ENCODE results near the gene KCNK10. TPM values are rescaled to one million over a fixed set of nuclear protein-coding genes. Genes with fewer than 3 reads are reported as not detected.

The KCNK10 gene, protein sequence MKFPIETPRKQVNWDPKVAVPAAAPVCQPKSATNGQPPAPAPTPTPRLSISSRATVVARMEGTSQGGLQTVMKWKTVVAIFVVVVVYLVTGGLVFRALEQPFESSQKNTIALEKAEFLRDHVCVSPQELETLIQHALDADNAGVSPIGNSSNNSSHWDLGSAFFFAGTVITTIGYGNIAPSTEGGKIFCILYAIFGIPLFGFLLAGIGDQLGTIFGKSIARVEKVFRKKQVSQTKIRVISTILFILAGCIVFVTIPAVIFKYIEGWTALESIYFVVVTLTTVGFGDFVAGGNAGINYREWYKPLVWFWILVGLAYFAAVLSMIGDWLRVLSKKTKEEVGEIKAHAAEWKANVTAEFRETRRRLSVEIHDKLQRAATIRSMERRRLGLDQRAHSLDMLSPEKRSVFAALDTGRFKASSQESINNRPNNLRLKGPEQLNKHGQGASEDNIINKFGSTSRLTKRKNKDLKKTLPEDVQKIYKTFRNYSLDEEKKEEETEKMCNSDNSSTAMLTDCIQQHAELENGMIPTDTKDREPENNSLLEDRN
- total RNA-seq = not detected

DNA sequence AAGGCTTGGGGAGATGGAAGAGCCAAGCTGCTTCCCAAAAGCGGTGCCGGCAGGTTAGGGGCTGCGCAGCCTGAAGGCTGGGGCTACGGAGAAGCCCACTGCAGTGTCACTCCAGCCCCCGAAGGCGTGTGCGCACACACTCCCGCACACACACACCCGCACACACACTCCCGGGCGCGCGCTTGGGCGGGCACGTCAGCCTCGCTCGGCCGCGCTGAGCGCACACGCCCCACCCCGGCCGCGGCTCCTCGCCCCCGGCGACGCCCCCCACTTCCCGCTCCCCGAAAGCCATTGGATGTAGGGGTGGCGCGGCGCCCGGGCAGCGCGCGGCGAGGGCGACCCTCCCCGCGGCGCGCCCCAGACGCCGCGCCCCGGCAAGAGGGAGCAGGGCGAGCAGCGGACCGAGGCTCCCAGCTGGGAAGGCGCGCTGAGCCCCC is at the start of gene KCNK10:
Gene KCNK10 (minus strand): TSS at position 184 of the 437 bp plus-strand sequence. CDS start 471 bp downstream, outside the sequence.
- no peaks in the 10 kb centered on the region for H3K9me3 Mint-ChIP-seq
- H3K27me3 Mint-ChIP-seq = peaks cover 46% of the 10 kb centered on the region
- H3K27ac Mint-ChIP-seq = no peak within 1 kb of the TSS
- H3K4me3 Mint-ChIP-seq = peak within 1 kb of the TSS; percentile 63
- H3K36me3 Mint-ChIP-seq = no peaks in the 10 kb centered on the region
- DNase-seq = peak; percentile 5
- peaks cover 10% of the 10 kb centered on the region for H3K4me1 Mint-ChIP-seq

DNA sequence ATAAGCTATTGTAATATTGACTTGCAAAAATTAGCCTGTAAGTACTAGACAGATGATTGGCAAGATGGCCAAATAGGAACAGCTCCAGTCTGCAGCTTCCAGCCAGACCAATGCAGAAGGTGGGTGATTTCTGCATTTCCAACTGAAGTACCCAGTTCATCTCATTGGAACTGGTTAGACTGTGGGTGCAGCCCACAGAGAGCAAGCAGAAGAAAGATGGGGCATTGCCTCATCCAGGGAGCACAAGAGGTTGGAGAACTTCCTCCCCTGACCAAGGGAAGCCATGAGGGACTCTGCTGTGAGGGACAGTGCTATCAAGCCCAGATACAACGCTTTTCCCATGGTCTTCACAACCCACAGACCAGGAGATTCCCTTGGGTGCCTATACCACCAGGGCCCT is 46.4 kb upstream of the KCNK10 start:
- peaks cover 5% of the 10 kb centered on the region for H3K9me3 Mint-ChIP-seq
- no peaks in the 10 kb centered on the region for H3K4me1 Mint-ChIP-seq
- no peak overlapping the region for H3K27ac Mint-ChIP-seq
- DNase-seq = no peak
- H3K4me3 Mint-ChIP-seq = no peak overlapping the region
- no peaks in the 10 kb centered on the region for H3K36me3 Mint-ChIP-seq
- H3K27me3 Mint-ChIP-seq = peaks cover 24% of the 10 kb centered on the region

DNA sequence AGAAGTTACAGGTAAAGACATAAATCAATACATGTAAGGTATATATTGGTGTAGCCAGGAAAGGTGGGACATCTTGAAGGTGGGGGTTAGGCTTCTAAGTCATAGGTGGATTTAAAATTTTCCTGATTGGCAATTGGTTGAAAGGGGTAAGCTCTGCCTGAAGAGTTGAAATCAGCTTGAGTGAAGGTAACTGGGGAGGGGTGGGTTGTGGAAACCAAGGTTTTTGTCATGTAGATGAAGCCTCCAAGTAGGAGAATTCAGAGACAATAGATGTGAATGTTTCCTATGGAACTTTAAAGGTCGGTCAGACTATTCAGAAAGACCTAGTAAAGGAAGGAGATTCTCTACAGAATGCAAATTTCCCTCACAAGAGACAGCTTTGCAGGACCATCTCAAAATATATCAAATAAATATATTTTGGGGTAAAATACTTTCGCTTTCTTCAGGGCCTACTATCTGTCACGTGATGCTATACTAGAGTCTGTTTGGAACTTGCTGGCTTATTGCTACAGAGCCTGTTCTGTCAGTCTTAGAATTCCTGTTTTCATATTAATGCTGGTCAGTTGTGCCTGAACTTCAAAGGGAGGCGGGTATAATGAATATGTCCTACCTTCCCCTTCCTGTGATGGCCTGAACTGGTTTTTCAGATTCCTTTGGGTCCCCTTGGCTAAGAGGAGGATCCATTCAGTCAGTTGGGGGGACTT is 41.8 kb upstream of the KCNK10 start:
- Mint-ChIP-seq H3K4me1 (no peaks in the 10 kb centered on the region), H3K4me3 (no peak overlapping the region), H3K9me3 (no peaks in the 10 kb centered on the region), H3K36me3 (no peaks in the 10 kb centered on the region), H3K27ac (no peak overlapping the region), H3K27me3 (peaks cover 11% of the 10 kb centered on the region)
- DNase-seq = no peak

DNA sequence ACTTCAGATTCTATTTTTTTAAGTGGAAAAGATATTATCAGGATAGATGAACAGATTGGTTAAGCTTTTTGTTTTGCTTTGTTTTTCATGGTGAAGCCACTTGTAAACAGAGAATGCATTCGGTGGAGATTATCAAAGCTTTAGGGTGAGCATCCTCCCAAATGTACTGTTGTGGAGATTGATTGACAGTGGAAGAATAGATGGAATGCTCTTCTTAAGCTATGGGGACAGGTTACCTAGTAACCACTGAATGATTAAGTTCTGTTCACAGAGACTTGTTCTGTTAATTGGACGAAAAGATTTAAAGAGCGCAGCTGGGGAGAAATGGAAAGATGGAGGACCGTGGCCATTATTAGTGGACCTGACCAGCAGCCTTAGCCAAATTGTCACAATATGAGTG is 40.6 kb upstream of the KCNK10 start:
- H3K9me3 Mint-ChIP-seq = no peaks in the 10 kb centered on the region
- no peak for DNase-seq
- no peak overlapping the region for H3K27ac Mint-ChIP-seq
- peaks cover 9% of the 10 kb centered on the region for H3K27me3 Mint-ChIP-seq
- H3K4me3 Mint-ChIP-seq = no peak overlapping the region
- no peaks in the 10 kb centered on the region for H3K4me1 Mint-ChIP-seq
- H3K36me3 Mint-ChIP-seq = no peaks in the 10 kb centered on the region

DNA sequence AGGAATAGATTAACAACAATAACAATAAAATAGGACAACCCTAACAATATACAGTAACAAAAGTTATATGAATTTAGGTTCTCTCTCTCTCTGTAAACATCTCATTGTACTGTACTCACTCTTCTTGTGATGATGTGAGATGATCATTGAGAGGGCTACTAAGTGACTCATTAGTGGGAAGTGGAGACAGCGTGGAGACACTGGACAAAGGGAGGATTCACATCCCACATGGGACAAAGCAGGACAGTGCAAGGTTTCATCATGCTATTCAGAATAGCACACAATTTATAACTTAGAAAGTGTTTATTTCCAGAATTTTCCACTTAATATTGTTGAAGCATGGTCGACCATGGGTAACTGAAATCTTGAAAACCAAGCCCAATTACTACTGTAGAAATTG is 36.4 kb upstream of the KCNK10 start:
- no peak for DNase-seq
- no peak overlapping the region for H3K4me3 Mint-ChIP-seq
- no peaks in the 10 kb centered on the region for H3K36me3 Mint-ChIP-seq
- H3K4me1 Mint-ChIP-seq = no peaks in the 10 kb centered on the region
- no peak overlapping the region for H3K27ac Mint-ChIP-seq
- H3K9me3 Mint-ChIP-seq = no peaks in the 10 kb centered on the region
- peaks cover 9% of the 10 kb centered on the region for H3K27me3 Mint-ChIP-seq

DNA sequence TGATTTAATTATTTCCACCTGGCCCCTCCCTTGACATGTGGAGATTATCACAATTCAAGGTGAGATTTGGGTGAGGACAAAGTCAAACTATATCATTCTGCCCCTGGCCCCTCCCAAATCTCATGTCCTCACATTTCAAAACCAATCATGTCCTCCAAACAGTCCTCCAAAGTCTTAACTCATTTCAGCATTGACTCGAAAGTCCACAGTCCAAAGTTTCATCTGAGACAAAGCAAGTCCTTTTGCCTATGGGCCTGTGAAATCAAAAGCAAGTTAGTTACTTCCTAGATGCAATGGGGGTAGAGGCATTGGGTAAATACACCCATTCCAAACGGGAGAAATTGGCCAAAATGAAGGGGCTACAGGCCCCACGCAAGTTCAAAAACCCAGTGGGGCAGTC is 31.3 kb upstream of the KCNK10 start:
- no peak overlapping the region for H3K27ac Mint-ChIP-seq
- H3K9me3 Mint-ChIP-seq = no peaks in the 10 kb centered on the region
- no peaks in the 10 kb centered on the region for H3K36me3 Mint-ChIP-seq
- DNase-seq = no peak
- no peaks in the 10 kb centered on the region for H3K27me3 Mint-ChIP-seq
- no peaks in the 10 kb centered on the region for H3K4me1 Mint-ChIP-seq
- H3K4me3 Mint-ChIP-seq = no peak overlapping the region

DNA sequence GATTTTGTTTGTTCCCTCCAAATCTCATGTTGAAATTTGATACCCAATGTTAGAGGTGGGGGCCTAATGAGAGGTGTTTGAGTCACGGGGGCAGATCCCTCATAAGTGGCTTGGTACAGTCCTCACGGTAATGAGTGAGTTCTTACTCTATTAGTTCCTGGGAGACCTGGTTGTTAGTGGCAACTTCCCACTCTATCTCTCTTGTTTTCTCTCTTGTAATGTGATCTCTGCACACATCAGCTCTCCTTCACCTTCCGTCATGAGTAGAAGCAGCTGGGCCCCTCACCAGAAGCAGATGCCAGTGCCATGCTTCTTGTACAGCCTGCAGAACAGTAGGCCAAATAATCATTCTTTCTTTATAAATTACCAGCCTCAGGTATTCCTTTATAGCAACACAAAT is 29.6 kb upstream of the KCNK10 start:
- no peak overlapping the region for H3K4me3 Mint-ChIP-seq
- no peak for DNase-seq
- H3K4me1 Mint-ChIP-seq = no peaks in the 10 kb centered on the region
- H3K27me3 Mint-ChIP-seq = no peaks in the 10 kb centered on the region
- no peaks in the 10 kb centered on the region for H3K36me3 Mint-ChIP-seq
- no peak overlapping the region for H3K27ac Mint-ChIP-seq
- H3K9me3 Mint-ChIP-seq = no peaks in the 10 kb centered on the region

DNA sequence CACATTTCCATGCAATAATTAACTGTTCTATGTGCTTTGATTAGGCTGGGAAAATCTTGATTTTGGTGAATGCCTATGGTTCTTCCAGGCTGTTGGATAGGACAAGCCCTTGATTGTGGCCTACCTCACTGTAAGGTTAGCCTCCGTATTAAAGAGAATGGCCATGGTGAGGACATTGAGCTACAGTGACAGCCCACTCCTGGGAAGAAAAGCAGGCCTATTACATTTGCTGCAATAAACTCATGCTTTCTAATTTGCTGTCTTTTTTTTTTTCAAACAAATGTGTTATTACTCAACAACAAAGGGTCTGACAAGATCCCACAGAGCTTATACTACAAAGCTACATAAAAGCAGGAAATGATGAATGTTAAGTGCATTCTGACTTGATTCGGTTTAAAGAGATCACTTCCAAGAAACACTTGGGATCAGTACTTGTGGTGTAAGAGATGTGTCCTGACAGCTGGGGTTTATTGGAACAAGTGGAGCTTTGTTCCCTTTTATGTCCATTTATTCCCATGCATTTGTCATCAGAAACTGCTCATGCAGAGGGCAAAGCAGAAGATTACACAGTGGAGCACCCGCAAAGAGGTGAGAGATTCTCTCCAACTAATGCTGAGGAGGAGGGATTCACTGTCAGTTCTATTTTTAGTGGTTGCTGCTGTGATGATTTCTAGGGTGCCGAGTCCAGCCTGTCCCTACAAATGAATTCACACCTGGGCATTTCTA is 29.1 kb upstream of the KCNK10 start:
- DNase-seq = no peak
- Mint-ChIP-seq H3K4me3 (no peak overlapping the region), H3K27me3 (no peaks in the 10 kb centered on the region), H3K4me1 (no peaks in the 10 kb centered on the region), H3K9me3 (no peaks in the 10 kb centered on the region), H3K27ac (no peak overlapping the region), H3K36me3 (no peaks in the 10 kb centered on the region)

DNA sequence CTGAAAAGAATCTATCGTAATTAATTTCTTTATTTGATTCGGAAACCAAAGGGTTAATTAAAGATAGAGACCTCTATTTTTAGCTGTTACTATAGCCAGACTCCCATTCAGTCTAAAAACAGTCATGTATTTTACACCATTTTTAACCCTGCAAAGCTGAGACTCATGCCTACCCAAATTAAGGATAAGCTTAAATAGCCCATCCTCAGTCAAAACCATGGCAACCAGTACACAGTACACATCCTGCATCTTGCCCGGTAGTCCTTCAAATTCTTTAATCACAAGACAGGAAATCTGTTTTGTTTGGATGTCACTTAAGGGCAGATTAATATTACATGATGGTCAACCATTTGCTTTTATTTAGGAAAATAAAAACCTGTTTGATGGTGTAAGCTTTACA is 25.5 kb upstream of the KCNK10 start:
- no peaks in the 10 kb centered on the region for H3K4me1 Mint-ChIP-seq
- no peak overlapping the region for H3K27ac Mint-ChIP-seq
- H3K27me3 Mint-ChIP-seq = peaks cover 2% of the 10 kb centered on the region
- no peak overlapping the region for H3K4me3 Mint-ChIP-seq
- no peaks in the 10 kb centered on the region for H3K36me3 Mint-ChIP-seq
- DNase-seq = no peak
- no peaks in the 10 kb centered on the region for H3K9me3 Mint-ChIP-seq

DNA sequence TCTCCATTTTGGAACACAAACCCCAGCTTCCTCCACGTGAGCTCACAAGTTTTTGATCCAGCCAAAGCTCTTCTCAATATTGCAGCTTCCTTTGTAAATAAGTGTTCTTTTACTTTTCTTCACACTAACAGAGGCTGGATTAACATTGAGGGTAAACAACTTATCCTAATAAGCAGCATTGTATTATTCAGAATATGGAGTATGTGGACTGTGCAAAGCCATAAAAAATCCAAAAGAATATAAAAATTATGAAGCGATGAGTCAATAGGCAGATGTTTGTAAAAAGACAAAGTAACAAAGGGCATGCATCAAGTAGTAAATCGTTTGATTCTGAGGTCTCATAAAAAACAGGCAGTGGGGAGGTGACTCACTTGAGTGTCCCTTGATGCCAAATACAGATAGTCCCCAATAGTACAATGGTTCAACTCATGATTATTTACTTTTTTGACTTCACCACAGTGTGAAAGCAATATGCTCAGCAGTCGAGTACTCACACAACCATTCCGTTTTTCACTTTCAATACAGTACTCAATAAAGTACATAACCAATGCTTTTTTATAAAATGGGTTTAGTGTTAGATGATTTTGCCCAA is 23.1 kb upstream of the KCNK10 start:
- H3K27ac Mint-ChIP-seq = no peak overlapping the region
- no peaks in the 10 kb centered on the region for H3K9me3 Mint-ChIP-seq
- no peak for DNase-seq
- H3K4me1 Mint-ChIP-seq = no peaks in the 10 kb centered on the region
- H3K36me3 Mint-ChIP-seq = no peaks in the 10 kb centered on the region
- no peak overlapping the region for H3K4me3 Mint-ChIP-seq
- peaks cover 10% of the 10 kb centered on the region for H3K27me3 Mint-ChIP-seq

DNA sequence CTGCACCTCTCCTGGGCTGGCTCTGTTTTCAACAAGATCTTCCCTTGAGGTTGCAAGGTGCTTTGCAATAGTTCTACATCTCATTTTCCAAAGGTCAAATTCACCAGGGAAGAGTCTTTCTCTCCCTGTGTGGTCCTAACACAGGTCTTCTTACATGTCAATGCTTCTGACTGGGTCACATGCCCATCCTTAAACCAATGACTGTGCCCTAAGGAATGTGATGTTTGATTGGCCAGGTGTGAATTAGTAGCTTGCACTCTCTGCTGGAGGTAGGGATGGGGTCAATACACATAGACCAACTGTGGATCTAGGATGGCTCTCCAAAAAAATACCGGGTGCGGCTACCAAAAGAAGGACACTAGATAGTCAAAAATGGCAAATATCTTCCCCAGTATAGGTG is 19.9 kb upstream of the KCNK10 start:
- Mint-ChIP-seq H3K27ac (no peak overlapping the region), H3K36me3 (no peaks in the 10 kb centered on the region), H3K4me1 (no peaks in the 10 kb centered on the region), H3K4me3 (no peak overlapping the region), H3K27me3 (peaks cover 14% of the 10 kb centered on the region), H3K9me3 (no peaks in the 10 kb centered on the region)
- DNase-seq = no peak

DNA sequence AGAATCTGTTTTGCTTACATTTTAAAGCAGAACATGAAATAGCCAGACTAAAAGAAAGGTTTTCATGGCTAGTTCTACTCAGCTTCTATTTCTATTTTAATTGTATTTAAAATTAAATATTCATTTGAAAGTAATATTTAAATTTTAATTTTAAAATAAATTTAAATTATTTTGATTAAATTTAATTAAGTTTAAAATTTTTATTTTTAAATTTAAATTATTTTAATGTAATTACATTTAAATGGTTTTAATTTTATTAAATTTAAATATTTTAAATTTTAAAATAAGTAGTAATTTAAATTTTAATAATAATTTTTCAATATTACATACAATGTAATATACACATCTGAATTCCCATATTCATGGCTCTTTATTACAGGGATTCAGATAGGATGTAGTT is 17.3 kb upstream of the KCNK10 start:
- Mint-ChIP-seq H3K9me3 (no peaks in the 10 kb centered on the region), H3K27me3 (peaks cover 19% of the 10 kb centered on the region), H3K4me1 (no peaks in the 10 kb centered on the region), H3K36me3 (no peaks in the 10 kb centered on the region), H3K27ac (no peak overlapping the region), H3K4me3 (no peak overlapping the region)
- DNase-seq = no peak

DNA sequence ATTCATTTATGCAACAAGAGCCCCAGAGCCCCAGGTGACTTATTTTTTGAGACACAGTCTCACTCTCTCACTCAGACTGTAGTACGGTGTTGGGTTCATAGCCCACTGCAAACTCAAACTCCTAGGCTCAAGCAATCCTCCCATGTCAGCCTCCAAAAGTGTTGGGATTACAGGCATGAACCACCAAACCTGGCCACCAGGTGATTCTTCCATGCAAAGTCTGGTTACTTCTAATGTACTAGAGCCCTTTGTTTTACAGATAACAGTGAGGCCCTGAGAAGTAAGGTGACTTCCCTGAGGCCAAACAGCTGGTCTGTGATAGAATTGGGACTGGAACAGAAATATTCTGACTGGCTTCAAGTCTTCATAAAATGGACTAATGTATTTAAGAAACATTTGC is 10.0 kb upstream of the KCNK10 start:
- Mint-ChIP-seq H3K27ac (no peak overlapping the region), H3K9me3 (no peaks in the 10 kb centered on the region), H3K36me3 (no peaks in the 10 kb centered on the region), H3K27me3 (peaks cover 32% of the 10 kb centered on the region), H3K4me3 (no peak overlapping the region), H3K4me1 (no peaks in the 10 kb centered on the region)
- DNase-seq = no peak

DNA sequence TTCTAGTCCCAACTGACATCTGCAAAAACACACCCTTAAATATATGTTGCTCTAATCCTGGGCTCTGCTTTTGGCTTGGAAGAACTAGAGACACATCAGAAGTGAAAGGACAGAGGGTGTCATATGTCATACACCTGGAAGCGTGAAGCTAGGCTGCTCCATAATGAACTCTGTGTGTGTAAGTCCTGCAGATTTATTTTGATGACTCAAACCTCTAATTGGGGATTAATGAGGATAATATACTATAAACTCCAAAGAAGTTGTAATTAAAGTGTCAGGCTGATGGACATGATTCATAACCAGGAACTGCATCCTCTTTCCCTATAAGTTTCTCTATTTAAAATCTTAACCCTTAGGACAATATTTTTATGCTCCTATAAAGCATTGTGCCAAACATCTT is 4.4 kb upstream of the KCNK10 start:
- DNase-seq = no peak
- Mint-ChIP-seq H3K4me1 (peaks cover 10% of the 10 kb centered on the region), H3K4me3 (no peak overlapping the region), H3K27me3 (peaks cover 65% of the 10 kb centered on the region), H3K27ac (no peak overlapping the region), H3K36me3 (no peaks in the 10 kb centered on the region), H3K9me3 (no peaks in the 10 kb centered on the region)
